HG02943 (cell line): ENCODE measurements around the gene MAB21L4.

Source experiments
- ATAC-seq: cut with Tn5 transposase; IDR thresholded peaks from one replicate; pipeline ENCODE4 v1.9.1; 2021; ENCODE audit warnings: mild to moderate bottlenecking, low read depth, moderate library complexity; ENCODE audit not compliant: unreplicated experiment

The MAB21L4 gene

DNA sequence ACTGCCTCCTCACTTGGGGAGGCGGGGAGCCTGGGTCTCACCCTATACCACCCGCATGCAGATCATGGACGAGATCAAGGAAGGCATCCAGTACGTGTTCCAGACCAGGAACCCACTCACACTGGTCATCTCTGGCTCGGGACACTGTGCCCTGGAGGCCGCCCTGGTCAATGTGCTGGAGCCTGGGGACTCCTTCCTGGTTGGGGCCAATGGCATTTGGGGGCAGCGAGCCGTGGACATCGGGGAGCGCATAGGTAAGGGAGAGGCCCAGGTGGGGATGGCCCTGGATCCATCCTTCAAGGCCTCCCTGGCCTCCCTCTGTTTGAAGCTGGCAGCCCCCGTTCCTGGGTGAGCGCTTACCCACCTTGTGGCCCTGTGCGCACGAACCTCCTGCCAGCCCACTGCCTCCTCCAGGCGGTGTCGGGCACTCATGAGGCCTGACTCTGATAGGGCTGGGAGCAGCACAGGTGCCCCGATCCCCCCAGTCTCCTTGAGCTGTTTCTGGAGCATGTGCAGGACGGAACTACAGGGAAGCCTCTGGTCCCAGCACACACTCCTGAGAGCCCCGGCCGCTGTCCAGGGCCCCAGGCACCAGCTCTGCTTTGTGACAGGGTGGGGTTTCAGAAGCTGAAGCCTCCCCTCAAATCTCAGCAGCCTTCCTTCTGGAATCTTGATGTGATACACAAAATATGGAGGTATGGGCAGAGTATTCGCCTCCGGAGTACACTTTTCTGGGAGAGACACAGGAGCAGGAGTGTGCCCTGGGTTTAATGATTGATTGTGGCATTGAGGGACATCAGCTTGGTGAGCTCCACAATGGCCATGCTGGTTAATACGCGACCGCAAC, 26.6 kb downstream of the MAB21L4 start:
- ATAC-seq: no peak

- ATAC-seq: no peak
Observed at GRCh38 chr2:240868286-240869108, 27.5 kb downstream of the MAB21L4 start, which contains the start of gene AGXT. Gene AGXT (plus strand): TSS chr2:240868824. CDS start chr2:240868866, 42 bp downstream.

DNA sequence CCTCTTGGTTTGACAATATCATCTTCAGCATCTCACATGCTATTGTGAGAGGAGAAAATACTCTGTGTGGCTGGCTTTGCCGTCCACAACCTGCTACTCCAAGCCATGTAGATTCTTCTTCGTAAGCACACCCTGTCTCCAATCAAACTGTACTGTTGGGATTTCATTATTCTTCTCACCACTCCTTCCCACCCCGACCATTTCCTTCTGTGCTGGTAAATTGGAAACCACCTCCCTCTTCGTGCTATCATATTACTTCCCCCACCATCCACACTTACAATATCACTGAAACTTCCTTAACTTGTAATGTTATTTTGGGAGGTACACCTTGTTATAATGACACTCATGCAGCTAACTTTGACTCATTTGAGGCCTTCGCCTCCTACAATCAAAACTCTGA, 30.6 kb downstream of the MAB21L4 start:
- ATAC-seq: no peak

- no peak for ATAC-seq
Observed at GRCh38 chr2:240864475-240864874, 31.5 kb downstream of the MAB21L4 start.

DNA sequence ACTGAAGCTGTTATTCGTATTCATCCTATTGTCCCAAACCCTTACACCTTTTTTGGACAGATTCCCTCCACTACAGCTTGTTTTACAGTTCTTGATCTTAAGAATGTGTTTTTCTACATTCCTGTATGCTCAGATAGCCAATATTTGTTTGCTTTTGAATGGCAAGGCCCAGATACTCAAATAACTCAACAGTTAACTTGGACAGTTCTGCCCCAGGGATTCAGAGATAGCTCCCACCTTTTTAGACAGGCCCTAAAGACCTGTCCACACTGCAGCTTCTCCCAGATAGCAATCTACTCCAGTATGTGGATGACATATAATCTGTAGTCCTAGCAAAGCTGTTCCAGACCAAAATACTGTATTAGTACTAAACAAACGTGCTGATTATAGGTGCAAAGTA, 34.4 kb downstream of the MAB21L4 start:
- no peak for ATAC-seq

DNA sequence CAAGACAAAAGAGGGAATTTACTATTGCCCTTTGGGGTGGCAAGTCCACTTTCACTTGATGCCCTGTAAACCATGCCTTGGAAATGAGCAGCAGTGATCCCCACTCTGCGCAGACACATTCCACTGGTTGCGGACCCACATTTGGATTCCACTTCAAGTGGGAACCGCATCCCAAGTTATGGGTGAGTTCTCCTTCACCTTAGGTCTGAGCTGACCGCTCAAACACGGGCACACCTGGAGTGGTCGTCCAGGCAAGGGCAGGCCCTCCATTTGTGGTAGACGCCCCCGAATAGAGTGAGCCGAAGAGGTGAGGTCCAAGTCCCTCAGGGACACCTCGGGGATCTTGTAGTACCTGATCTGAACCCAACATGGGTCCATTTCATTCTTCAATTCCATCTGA, 37.1 kb downstream of the MAB21L4 start:
- no peak for ATAC-seq

- no peak for ATAC-seq
Observed at GRCh38 chr2:240858321-240858720, 37.6 kb downstream of the MAB21L4 start.

- no peak for ATAC-seq
Observed at GRCh38 chr2:240857039-240858008, 38.6 kb downstream of the MAB21L4 start.

DNA sequence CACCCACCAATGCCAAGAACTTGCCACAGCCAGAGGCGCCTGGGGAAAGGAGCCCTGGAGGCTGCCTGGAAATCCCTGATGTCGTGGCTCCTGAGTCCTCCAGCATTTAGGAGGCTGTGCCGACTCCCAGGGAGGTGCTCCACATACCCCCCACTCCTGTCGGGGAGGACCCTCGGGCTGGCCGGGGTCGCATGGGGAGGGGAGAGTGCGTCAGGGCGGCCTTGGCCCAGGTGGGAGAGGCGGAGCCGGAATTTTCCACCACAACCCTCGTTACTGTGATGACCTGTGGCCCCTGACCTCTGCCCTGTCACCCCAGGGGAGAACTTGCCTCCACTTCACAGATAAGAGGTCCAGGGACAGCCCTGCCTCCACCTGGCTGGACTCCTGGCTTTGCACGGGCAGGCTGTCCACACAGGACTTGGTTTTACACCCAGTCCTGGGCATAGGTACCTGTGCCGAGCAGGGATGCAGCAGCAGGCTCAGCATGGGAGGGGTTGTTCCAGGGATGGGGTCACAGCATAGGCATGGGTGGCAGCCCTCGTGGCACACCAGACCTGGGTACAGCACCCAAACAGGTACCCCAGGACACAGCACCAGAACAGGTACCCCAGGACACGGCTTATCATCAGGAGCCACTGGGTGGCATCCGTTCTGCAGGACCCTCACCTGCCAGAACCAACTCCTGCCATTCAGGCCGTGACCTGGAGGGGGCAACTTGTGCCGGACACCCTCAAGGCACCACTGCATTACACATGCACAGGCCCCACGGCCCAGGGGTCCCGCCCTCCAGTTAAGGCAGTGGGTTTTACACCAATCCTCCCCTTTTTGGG, 39.6 kb downstream of the MAB21L4 start:
- no peak for ATAC-seq

DNA sequence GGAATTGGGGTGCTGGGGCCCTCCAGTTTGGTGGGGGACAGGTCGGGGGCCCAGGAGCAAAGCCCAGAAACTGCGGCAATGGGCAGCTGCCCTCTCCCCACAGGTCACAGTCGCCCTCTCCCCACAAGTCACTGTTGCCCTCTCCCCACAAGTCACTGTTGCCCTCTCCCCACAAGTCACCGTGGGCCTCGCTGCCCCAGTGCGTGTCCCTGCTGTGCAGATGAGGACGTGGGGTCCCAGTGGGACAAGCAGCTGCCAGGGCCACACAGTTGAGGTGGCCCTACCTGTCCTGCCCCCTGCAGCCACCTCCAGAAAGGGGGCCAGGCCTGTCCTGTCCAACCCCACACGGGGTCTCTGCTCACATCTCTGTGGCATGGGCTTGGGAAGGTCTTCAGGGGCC, 40.3 kb downstream of the MAB21L4 start:
- ATAC-seq: no peak

- no peak for ATAC-seq
Observed at GRCh38 chr2:240852671-240853314, 43.2 kb downstream of the MAB21L4 start.

GRCh38 chr2:240851078-240851991, 44.6 kb downstream of the MAB21L4 start:
- ATAC-seq: no peak

- ATAC-seq: no peak
Observed at GRCh38 chr2:240850756-240851077, 45.2 kb downstream of the MAB21L4 start.

GRCh38 chr2:240850026-240850425, 45.9 kb downstream of the MAB21L4 start:
- ATAC-seq: no peak

- ATAC-seq: no peak
Observed at GRCh38 chr2:240848900-240849680, 46.9 kb downstream of the MAB21L4 start.

DNA sequence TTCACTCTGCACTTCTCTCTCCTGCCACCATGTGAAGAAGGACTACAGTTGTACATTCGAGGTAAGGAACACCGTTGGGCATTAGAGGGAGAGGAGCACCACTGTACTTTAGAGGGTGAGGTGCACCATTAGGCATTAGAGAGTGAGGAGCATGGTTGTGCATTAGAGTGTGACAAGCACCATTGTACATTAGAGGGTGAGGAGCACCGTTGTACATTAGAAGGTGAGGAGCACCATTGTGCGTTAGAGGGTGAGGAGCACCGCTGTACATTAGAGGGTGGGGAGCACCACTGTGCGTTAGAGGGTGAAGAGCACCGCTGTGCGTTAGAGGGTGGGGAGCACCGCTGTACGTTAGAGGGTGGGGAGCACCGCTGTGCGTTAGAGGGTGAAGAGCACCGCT, 48.1 kb downstream of the MAB21L4 start:
- no peak for ATAC-seq

DNA sequence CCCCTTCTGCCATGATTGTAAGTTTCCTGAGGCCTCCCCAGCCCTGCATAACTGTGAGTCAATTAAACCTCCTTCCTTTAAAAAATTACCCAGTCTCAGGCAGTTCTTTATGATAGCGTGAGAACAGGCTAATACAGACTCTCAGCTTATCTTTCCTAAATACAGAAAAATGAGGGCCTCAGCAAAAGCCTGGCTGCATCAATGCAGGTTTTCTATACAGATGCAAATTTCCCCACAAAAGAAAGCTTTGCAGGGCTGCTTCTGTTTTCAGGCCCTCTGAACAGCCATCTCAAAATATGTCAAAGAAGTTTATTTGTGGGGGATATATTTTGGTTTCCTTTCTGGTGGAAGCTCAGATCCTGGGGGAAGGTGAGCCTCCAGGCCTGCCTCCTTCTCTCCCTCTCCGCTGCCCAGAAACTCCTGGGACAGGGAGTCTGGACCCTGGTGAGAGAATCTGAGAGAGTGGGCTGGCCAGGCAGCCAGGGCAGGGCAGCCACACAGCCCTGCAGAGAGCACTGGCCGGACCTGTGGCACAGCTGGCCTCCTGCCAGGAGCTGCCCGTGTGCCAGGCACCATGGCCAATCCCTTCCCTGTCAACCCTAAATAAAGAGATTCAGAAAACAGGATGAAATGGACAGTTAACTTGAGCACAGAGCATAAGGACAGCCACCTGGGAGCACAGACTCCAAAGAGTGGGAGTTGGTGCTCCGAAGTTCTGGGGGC, 48.9 kb downstream of the MAB21L4 start:
- no peak for ATAC-seq
